GM18519 (cell line): ENCODE measurements around the gene SMIM44.
"Not testable (repeated sequence)": the region's sequence is repeated elsewhere in the genome, so short reads cannot be mapped to it uniquely, and the experiment has no call there.

Source experiments
- ATAC-seq: cut with Tn5 transposase; IDR thresholded peaks from one replicate; pipeline ENCODE4 v1.9.1; 2021; ENCODE audit warnings: mild to moderate bottlenecking, moderate library complexity; ENCODE audit not compliant: unreplicated experiment, low FRiP score

SMIM44 gene

GRCh38 chr19:3459089-3459881, 24.0 kb downstream of the SMIM44 start:
- ATAC-seq, result no peak

GRCh38 chr19:3458229-3459088, 24.8 kb downstream of the SMIM44 start:
- no peak for ATAC-seq

- no peak for ATAC-seq
Measured at GRCh38 chr19:3457528-3458228, 25.6 kb downstream of the SMIM44 start.

- ATAC-seq, result no peak
Measured at GRCh38 chr19:3456925-3457527, 26.2 kb downstream of the SMIM44 start.

- ATAC-seq, result no peak
Measured at GRCh38 chr19:3455960-3456601, 27.2 kb downstream of the SMIM44 start.

- no peak for ATAC-seq
Measured at GRCh38 chr19:3455393-3455955, 27.8 kb downstream of the SMIM44 start.

- ATAC-seq, result no peak
Measured at GRCh38 chr19:3454656-3455392, 28.4 kb downstream of the SMIM44 start.

- ATAC-seq, result no peak
Measured at GRCh38 chr19:3453840-3454239, 29.4 kb downstream of the SMIM44 start.

- not testable (repeated sequence) for ATAC-seq
Measured at GRCh38 chr19:3452942-3453214, 30.4 kb downstream of the SMIM44 start.

GRCh38 chr19:3452171-3452941, 30.9 kb downstream of the SMIM44 start:
- no peak for ATAC-seq

- no peak for ATAC-seq
Measured at GRCh38 chr19:3451451-3451866, 31.8 kb downstream of the SMIM44 start.

- ATAC-seq, result no peak
Measured at GRCh38 chr19:3450796-3451411, 32.3 kb downstream of the SMIM44 start.

- no peak for ATAC-seq
Measured at GRCh38 chr19:3448616-3449334, 34.5 kb downstream of the SMIM44 start.

- not testable (repeated sequence) for ATAC-seq
Measured at GRCh38 chr19:3446657-3447056, 36.6 kb downstream of the SMIM44 start.

GRCh38 chr19:3444695-3445234, 38.5 kb downstream of the SMIM44 start:
- ATAC-seq, result no peak

- ATAC-seq, result no peak
Measured at GRCh38 chr19:3443840-3444694, 39.2 kb downstream of the SMIM44 start.
